ENCODE measurements around the gene DHRS12.
A peak's percentile ranks its signal among the peaks of the same experiment; 100 is the strongest.

Gene DHRS12

DNA sequence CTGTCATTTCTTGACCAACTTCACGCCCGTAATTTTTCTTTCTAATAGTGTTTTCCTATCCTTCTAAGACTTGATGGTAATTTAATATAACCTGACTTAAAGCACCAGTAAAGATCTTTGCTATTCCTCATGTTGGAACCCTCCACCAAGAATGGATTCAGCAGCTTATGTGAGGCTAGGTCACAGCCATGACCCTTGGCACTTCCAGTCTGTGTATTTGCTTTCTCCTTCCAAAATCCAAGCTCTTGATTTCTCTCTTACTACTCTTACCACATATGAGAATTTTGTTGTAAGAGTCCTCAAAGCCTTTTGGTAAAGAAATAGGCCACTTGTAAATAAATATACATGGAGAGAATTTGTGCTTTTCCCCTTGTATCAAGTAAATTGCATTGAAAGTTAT, 61.4 kb downstream of the DHRS12 start:
- H3K4me3 Mint-ChIP-seq = no peak overlapping the region
- H3K36me3 Mint-ChIP-seq (ENCODE audit: low read depth) = peaks cover 27% of the 10 kb centered on the region
- TF ChIP-seq, protein P1, sequence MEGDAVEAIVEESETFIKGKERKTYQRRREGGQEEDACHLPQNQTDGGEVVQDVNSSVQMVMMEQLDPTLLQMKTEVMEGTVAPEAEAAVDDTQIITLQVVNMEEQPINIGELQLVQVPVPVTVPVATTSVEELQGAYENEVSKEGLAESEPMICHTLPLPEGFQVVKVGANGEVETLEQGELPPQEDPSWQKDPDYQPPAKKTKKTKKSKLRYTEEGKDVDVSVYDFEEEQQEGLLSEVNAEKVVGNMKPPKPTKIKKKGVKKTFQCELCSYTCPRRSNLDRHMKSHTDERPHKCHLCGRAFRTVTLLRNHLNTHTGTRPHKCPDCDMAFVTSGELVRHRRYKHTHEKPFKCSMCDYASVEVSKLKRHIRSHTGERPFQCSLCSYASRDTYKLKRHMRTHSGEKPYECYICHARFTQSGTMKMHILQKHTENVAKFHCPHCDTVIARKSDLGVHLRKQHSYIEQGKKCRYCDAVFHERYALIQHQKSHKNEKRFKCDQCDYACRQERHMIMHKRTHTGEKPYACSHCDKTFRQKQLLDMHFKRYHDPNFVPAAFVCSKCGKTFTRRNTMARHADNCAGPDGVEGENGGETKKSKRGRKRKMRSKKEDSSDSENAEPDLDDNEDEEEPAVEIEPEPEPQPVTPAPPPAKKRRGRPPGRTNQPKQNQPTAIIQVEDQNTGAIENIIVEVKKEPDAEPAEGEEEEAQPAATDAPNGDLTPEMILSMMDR (IDR thresholded peaks at IDR 0.05; ENCODE audit: unreplicated experiment in 3 of 3) = no peak
- peak overlapping the region in 1 of 3 experiments; percentile 80 for H3K27ac Mint-ChIP-seq
- no peaks in the 10 kb centered on the region for H3K9me3 Mint-ChIP-seq
- H3K4me1 Mint-ChIP-seq = peaks cover 39% of the 10 kb centered on the region
- H3K27me3 Mint-ChIP-seq (ENCODE audit: low read depth) = no peaks in the 10 kb centered on the region

DNA sequence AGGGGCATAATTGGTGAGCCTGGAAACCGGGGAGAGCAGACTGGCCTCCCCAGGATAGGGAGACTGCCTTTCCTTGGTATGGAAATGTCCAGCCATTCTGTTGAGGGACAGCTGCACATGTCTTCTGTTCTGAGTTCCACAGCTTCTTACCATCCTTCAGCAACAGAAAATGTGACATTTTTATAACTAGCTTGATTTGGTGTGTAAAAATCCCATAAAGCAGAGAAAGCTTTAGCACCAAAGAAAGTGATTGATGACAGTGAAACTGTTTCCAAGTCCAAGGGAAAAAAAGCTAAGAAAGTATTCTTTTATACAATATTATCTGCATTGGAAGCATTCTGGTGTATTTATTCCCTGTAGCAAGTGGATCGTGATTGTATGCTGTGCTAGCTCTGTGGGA, 61.9 kb downstream of the DHRS12 start:
- Mint-ChIP-seq H3K4me3 (no peak overlapping the region), H3K27me3 (ENCODE audit: low read depth) (no peaks in the 10 kb centered on the region), H3K36me3 (ENCODE audit: low read depth) (peaks cover 21% of the 10 kb centered on the region), H3K9me3 (no peaks in the 10 kb centered on the region), H3K4me1 (peaks cover 39% of the 10 kb centered on the region), H3K27ac (peak overlapping the region; percentile 32 to 80 (median 71))
- TF ChIP-seq, protein P1 (IDR thresholded peaks at IDR 0.05; ENCODE audit: unreplicated experiment in 3 of 3) = no peak

DNA sequence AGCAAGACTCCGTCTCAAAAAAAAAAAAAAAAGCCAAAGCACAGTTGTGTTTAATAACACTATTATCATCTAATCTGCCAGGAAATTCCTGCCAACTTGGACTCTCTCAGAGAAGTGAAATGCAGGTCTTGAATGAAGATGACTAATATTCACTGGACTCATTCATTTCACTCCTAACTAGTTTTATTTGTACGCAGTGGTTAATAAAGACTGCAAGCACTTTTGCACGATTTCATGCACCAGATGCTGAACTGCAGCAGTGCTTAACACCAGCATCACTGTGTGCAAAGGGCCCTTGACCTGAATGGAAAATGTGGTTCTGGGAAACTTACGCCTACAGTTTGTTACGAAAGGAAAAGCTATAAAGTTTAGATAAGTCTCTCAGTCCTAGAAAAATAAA, 63.3 kb downstream of the DHRS12 start:
- Mint-ChIP-seq H3K27ac (peak overlapping the region in 2 of 3 experiments; percentile 76 to 80), H3K9me3 (no peaks in the 10 kb centered on the region), H3K4me1 (peaks cover 39% of the 10 kb centered on the region), H3K27me3 (ENCODE audit: low read depth) (no peaks in the 10 kb centered on the region), H3K36me3 (ENCODE audit: low read depth) (peaks cover 24% of the 10 kb centered on the region), H3K4me3 (no peak overlapping the region)
- TF ChIP-seq, protein P1 (IDR thresholded peaks at IDR 0.05; ENCODE audit: unreplicated experiment in 3 of 3) = no peak

DNA sequence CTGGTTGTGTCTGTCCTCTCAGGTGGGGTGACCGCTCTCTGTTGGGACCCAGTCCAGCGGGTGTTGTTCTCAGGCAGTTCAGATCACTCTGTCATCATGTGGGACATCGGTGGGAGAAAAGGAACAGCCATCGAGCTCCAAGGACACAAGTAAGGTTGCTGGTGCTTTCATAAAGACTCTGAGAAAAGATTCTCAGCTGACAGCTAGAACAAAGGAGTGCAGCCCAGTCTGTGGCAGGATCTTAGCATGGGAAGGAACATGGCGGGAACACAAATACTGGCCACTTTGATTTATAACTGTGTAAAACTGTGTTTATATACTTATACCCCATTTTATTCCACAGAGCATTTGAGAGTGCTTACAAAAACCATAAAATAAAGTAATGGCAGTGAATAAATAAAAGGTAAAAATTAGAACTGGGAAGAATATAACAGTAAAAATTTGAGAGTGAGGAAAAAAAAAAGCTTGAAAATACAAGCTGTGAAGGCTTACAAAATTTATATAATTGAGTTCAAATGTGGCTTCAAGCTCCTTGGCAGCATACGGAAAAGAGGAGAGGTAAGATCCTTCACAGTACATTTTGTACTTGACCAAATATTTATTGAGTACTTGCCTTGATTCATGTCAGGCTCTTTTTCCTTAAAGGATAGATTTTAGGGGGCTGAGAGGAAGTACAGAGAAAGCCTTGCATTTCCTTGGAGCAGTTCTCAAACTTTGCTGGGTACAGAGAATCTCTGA, 64.8 kb downstream of the DHRS12 start:
- Mint-ChIP-seq H3K9me3 (no peaks in the 10 kb centered on the region), H3K4me1 (peaks cover 39% of the 10 kb centered on the region), H3K4me3 (no peak overlapping the region), H3K27ac (peak overlapping the region; percentile 62 to 80 (median 66)), H3K36me3 (ENCODE audit: low read depth) (peaks cover 22% of the 10 kb centered on the region), H3K27me3 (ENCODE audit: low read depth) (no peaks in the 10 kb centered on the region)
- TF ChIP-seq, protein P1 (IDR thresholded peaks at IDR 0.05; ENCODE audit: unreplicated experiment in 3 of 3) = no peak

DNA sequence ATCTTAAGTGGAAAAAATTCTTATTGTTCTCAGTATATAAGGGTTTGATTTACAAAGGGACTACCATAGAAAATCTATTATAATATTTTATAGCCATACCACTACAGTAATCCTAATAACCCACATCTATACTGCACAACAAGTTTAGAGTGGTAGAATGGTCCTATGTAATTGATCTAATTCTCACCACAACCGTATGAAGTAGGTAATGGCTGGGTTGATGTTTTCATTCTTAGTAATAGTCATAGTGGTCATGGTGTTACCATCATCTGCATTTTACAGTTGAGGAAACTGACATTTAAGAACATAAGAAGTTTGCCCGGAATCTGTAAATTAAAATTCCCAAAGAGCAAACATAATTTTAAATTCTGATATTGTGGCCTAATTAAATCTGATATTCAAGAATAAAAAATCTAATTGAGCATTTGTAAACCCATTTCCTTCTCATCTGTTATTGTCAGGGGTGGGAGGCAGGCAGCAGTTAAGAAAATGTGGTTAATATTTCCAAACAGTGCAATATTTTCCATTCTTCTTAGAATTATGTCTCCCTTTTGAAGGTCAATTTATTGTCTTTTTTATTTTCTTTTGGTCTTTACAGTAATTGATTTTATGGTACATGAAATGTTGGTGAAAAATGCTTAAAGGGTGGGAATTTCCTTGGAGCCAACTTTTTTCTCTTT, 65.6 kb downstream of the DHRS12 start:
- Mint-ChIP-seq H3K4me1 (peaks cover 39% of the 10 kb centered on the region), H3K27ac (peak overlapping the region; percentile 62 to 80 (median 66)), H3K27me3 (ENCODE audit: low read depth) (no peaks in the 10 kb centered on the region), H3K4me3 (no peak overlapping the region), H3K9me3 (no peaks in the 10 kb centered on the region), H3K36me3 (ENCODE audit: low read depth) (peaks cover 18% of the 10 kb centered on the region)
- TF ChIP-seq, protein P1 (IDR thresholded peaks at IDR 0.05; ENCODE audit: unreplicated experiment in 3 of 3) = no peak
